Thymus (tissue), 11 donors: ENCODE results near the gene KRTAP19-6. TPM values are rescaled to one million over a fixed set of nuclear protein-coding genes. Genes with fewer than 3 reads are reported as not detected.

Experiments used
- DNase-seq, 9 donors: peaks; one replicate each; pipeline ENCODE4 v3.0.0-alpha.2; 2013; ENCODE audit warnings: low spot score in 9 of 9, low read depth in 6 of 9, missing footprints in 1 of 9
- H3K27ac ChIP-seq, 2 donors: one replicate each; pipeline ENCODE4 v1.5.1; 2013; ENCODE audit warnings: control low read depth in 1 of 2, low read depth in 1 of 2, low read length in 1 of 2, mild to moderate bottlenecking in 1 of 2, moderate library complexity in 1 of 2
- H3K27me3 ChIP-seq, 2 donors: one replicate each; pipeline ENCODE4 v1.5.1; 2013; ENCODE audit warnings: low read length in 1 of 2; ENCODE audit not compliant: control insufficient read depth in 2 of 2, insufficient read depth in 1 of 2
- H3K36me3 ChIP-seq, 2 donors: one replicate each; pipeline ENCODE4 v1.5.1; 2013; ENCODE audit warnings: low read length in 1 of 2, mild to moderate bottlenecking in 1 of 2, moderate library complexity in 1 of 2; ENCODE audit not compliant: control insufficient read depth in 2 of 2, insufficient read depth in 2 of 2
- H3K4me1 ChIP-seq, 2 donors: one replicate each; pipeline ENCODE4 v1.5.1; 2013; ENCODE audit warnings: low read length in 2 of 2; ENCODE audit not compliant: control insufficient read depth in 2 of 2, insufficient read depth in 2 of 2
- H3K4me3 ChIP-seq, 2 donors: one replicate each; pipeline ENCODE4 v1.5.1; 2013; ENCODE audit warnings: low read length in 2 of 2, control low read depth in 1 of 2, mild to moderate bottlenecking in 1 of 2
- H3K9me3 ChIP-seq, 2 donors: one replicate each; pipeline ENCODE4 v1.5.1; 2013; ENCODE audit warnings: low read length in 1 of 2, mild to moderate bottlenecking in 1 of 2; ENCODE audit not compliant: control insufficient read depth in 2 of 2, insufficient read depth in 1 of 2
- WGBS: extraction: QIAGEN DNeasy Blood & Tissue Kit; methylation state at CpG from one replicate; pipeline ENCODE4 v1.1.7; 2013; 5-methylcytosine and 5-hydroxymethylcytosine counted together
- polyA plus RNA-seq: library from polyadenylated mRNA; stranded (reverse); fragments of 200-250 nt; gene quantifications from one replicate; pipeline ENCODE4 v1.2.3, GENCODE V29; 2013
- total RNA-seq: library from RNA; stranded (reverse); fragments of 120-200 nt; gene quantifications from one replicate; pipeline ENCODE4 v1.2.4, GENCODE V29; 2013
- donor health status: healthy.

The KRTAP19-6 gene
- total and polyA plus RNA-seq, 2 donors: not detected

DNA sequence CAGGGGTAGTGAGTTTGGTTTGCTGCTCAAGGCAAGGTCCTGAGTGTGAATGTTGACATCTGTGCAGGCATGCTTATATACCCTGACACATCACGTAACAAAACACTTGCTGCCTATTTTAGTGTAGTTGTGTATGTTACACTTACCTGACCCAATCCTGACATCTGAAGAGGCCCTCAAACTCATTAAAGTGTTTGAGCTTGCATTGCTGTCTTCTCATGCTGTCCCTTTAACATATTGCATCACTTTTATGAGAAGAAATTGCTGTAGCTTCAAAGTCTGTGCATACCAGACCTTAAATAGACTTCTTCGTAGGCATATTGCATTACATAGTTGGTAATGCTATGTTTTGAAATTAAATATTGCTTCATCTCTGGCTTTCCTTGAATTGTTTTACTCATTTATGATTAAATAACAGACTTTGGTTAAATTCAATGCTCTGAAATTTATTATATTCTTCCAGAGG lies 49.7 kb downstream of the KRTAP19-6 start, which contains the start of gene KRTAP19-3:
Gene KRTAP19-3 (minus strand): TSS at position 51 of the 466 bp plus-strand sequence. CDS start 56 bp downstream, outside the sequence.
- 92% methylated on average over 2 of the region's 2 CpGs for WGBS
- no peaks in the 10 kb centered on the region for H3K27me3 ChIP-seq
- no peaks in the 10 kb centered on the region for H3K4me1 ChIP-seq
- H3K36me3 ChIP-seq: no peaks in the 10 kb centered on the region
- no peak for DNase-seq
- H3K4me3 ChIP-seq: no peak within 1 kb of the TSS
- peak within 1 kb of the TSS in 1 of 2 donors; percentile 17 for H3K27ac ChIP-seq
- peaks cover 0 to 3% of the 10 kb centered on the region in 2 donors for H3K9me3 ChIP-seq

Other genes with a start within 250 kb of the KRTAP19-6 start
- not detected for gene KRTAP26-1, start 221.5 kb downstream of the KRTAP19-6 start, total RNA-seq
- 0.09 TPM for gene KRTAP26-1, start 221.5 kb downstream of the KRTAP19-6 start, polyA plus RNA-seq
- gene KRTAP27-1, start 204.2 kb downstream of the KRTAP19-6 start, total RNA-seq: not detected
- 0.07 TPM for gene KRTAP27-1, start 204.2 kb downstream of the KRTAP19-6 start, polyA plus RNA-seq
- not detected for gene KRTAP23-1, start 193.3 kb downstream of the KRTAP19-6 start, total RNA-seq
- not detected for gene KRTAP23-1, start 193.3 kb downstream of the KRTAP19-6 start, polyA plus RNA-seq
- gene KRTAP13-2, start 169.6 kb downstream of the KRTAP19-6 start, total RNA-seq: not detected
- 0.80 TPM for gene KRTAP13-2, start 169.6 kb downstream of the KRTAP19-6 start, polyA plus RNA-seq
- gene KRTAP13-1, start 145.8 kb downstream of the KRTAP19-6 start, total RNA-seq: not detected
- 0.16 TPM for gene KRTAP13-1, start 145.8 kb downstream of the KRTAP19-6 start, polyA plus RNA-seq
- gene KRTAP13-3, start 115.9 kb downstream of the KRTAP19-6 start, total RNA-seq: not detected
- gene KRTAP13-3, start 115.9 kb downstream of the KRTAP19-6 start, polyA plus RNA-seq: not detected
- gene KRTAP13-4, start 111.6 kb downstream of the KRTAP19-6 start, total RNA-seq: 0.05 TPM
- gene KRTAP13-4, start 111.6 kb downstream of the KRTAP19-6 start, polyA plus RNA-seq: 0.34 TPM
- not detected for gene KRTAP15-1, start 101.6 kb downstream of the KRTAP19-6 start, total RNA-seq
- not detected for gene KRTAP15-1, start 101.6 kb downstream of the KRTAP19-6 start, polyA plus RNA-seq
- not detected for gene KRTAP19-1, start 61.5 kb downstream of the KRTAP19-6 start, total RNA-seq
- gene KRTAP19-1, start 61.5 kb downstream of the KRTAP19-6 start, polyA plus RNA-seq: 0.14 TPM
- gene KRTAP19-2, start 54.4 kb downstream of the KRTAP19-6 start, total RNA-seq: not detected
- not detected for gene KRTAP19-2, start 54.4 kb downstream of the KRTAP19-6 start, polyA plus RNA-seq
- not detected for gene KRTAP19-3, start 49.9 kb downstream of the KRTAP19-6 start, total RNA-seq
- 2.4 TPM for gene KRTAP19-3, start 49.9 kb downstream of the KRTAP19-6 start, polyA plus RNA-seq
- not detected for gene KRTAP19-4, start 44.7 kb downstream of the KRTAP19-6 start, total RNA-seq
- not detected for gene KRTAP19-4, start 44.7 kb downstream of the KRTAP19-6 start, polyA plus RNA-seq
- 0.19 TPM for gene KRTAP19-5, start 39.7 kb downstream of the KRTAP19-6 start, total RNA-seq
- gene KRTAP19-5, start 39.7 kb downstream of the KRTAP19-6 start, polyA plus RNA-seq: 0.91 TPM
- not detected for gene KRTAP19-7, start 19.4 kb upstream of the KRTAP19-6 start, total RNA-seq
- not detected for gene KRTAP19-7, start 19.4 kb upstream of the KRTAP19-6 start, polyA plus RNA-seq
- gene KRTAP22-2, start 48.5 kb upstream of the KRTAP19-6 start, total RNA-seq: not detected
- not detected for gene KRTAP22-2, start 48.5 kb upstream of the KRTAP19-6 start, polyA plus RNA-seq
- gene KRTAP6-3, start 50.6 kb upstream of the KRTAP19-6 start, total RNA-seq: not detected
- gene KRTAP6-3, start 50.6 kb upstream of the KRTAP19-6 start, polyA plus RNA-seq: not detected
- not detected for gene KRTAP6-2, start 57.0 kb upstream of the KRTAP19-6 start, total RNA-seq
- not detected for gene KRTAP6-2, start 57.0 kb upstream of the KRTAP19-6 start, polyA plus RNA-seq
- not detected for gene KRTAP22-1, start 59.2 kb upstream of the KRTAP19-6 start, total RNA-seq
- not detected for gene KRTAP22-1, start 59.2 kb upstream of the KRTAP19-6 start, polyA plus RNA-seq
- not detected for gene KRTAP6-1, start 72.1 kb upstream of the KRTAP19-6 start, total RNA-seq
- gene KRTAP6-1, start 72.1 kb upstream of the KRTAP19-6 start, polyA plus RNA-seq: not detected
- gene KRTAP20-1, start 74.6 kb upstream of the KRTAP19-6 start, total RNA-seq: not detected
- gene KRTAP20-1, start 74.6 kb upstream of the KRTAP19-6 start, polyA plus RNA-seq: not detected
- gene KRTAP20-4, start 78.8 kb upstream of the KRTAP19-6 start, total RNA-seq: not detected
- gene KRTAP20-4, start 78.8 kb upstream of the KRTAP19-6 start, polyA plus RNA-seq: not detected
- gene KRTAP20-2, start 93.3 kb upstream of the KRTAP19-6 start, total RNA-seq: not detected
- not detected for gene KRTAP20-2, start 93.3 kb upstream of the KRTAP19-6 start, polyA plus RNA-seq
- gene KRTAP20-3, start 101.0 kb upstream of the KRTAP19-6 start, total RNA-seq: not detected
- not detected for gene KRTAP20-3, start 101.0 kb upstream of the KRTAP19-6 start, polyA plus RNA-seq
- gene KRTAP21-3, start 176.9 kb upstream of the KRTAP19-6 start, total RNA-seq: not detected
- not detected for gene KRTAP21-3, start 176.9 kb upstream of the KRTAP19-6 start, polyA plus RNA-seq
- not detected for gene KRTAP21-2, start 205.4 kb upstream of the KRTAP19-6 start, total RNA-seq
- gene KRTAP21-2, start 205.4 kb upstream of the KRTAP19-6 start, polyA plus RNA-seq: not detected
- not detected for gene KRTAP21-1, start 213.6 kb upstream of the KRTAP19-6 start, total RNA-seq
- not detected for gene KRTAP21-1, start 213.6 kb upstream of the KRTAP19-6 start, polyA plus RNA-seq